ENCODE measurements around the gene SIPA1L3.
"Not testable (repeated sequence)": the region's sequence is repeated elsewhere in the genome, so short reads cannot be mapped to it uniquely, and the experiment has no call there.

- not testable (repeated sequence) for TF ChIP-seq CTCF (IDR thresholded peaks at IDR 0.05; ENCODE audit: insufficient read depth, low read length, poor library complexity, severe bottlenecking); EZH2phosphoT487 (conservative IDR thresholded peaks at IDR 0.05; ENCODE audit: low read length)
These were observed 17.6 kb downstream of the SIPA1L3 start for GRCh38 chr19:37924573-37924972.

All from SU-DHL-6 (cell line).